WI38 (cell line): Measurements from ENCODE around the gene ADAM22.
A peak's percentile ranks its signal among the peaks of the same experiment; 100 is the strongest.

Source experiments
- H3K4me3 ChIP-seq: 2 replicates; pipeline ENCODE4 v1.5.1; 2011; ENCODE audit warnings: low read depth, mild to moderate bottlenecking, control low read depth, low read length
- CTCF ChIP-seq: IDR thresholded peaks from 2 replicates; pipeline ENCODE4 v1.5.1; 2012; ENCODE audit warnings: low read depth, mild to moderate bottlenecking, control low read depth, low read length

ADAM22 gene

GRCh38 chr7:88218429-88218745 is 284.3 kb downstream of the ADAM22 start:
- TF ChIP-seq CTCF: no peak

GRCh38 chr7:88218836-88219605 is 285.0 kb downstream of the ADAM22 start:
- TF ChIP-seq CTCF: no peak
- H3K4me3 ChIP-seq: peak overlapping the region; percentile 95

More at GRCh38 chr7:88218429-88218745, 284.3 kb downstream of the ADAM22 start:
- peak overlapping the region; percentile 95 for H3K4me3 ChIP-seq

GRCh38 chr7:88219781-88220747 is 286.0 kb downstream of the ADAM22 start, which contains the start of gene SRI:
Gene SRI (minus strand): TSS chr7:88220038. CDS start chr7:88220026, 12 bp downstream.
- peak; percentile 38 for TF ChIP-seq CTCF
- H3K4me3 ChIP-seq: peak within 1 kb of the TSS; percentile 95

- TF ChIP-seq CTCF: no peak
- H3K4me3 ChIP-seq: no peak overlapping the region
Measured at GRCh38 chr7:88223265-88223664, 289.2 kb downstream of the ADAM22 start.

- TF ChIP-seq CTCF: no peak
- no peak overlapping the region for H3K4me3 ChIP-seq
Measured at GRCh38 chr7:88224601-88225275, 290.7 kb downstream of the ADAM22 start.

GRCh38 chr7:88226201-88226600 is 292.1 kb downstream of the ADAM22 start:
- H3K4me3 ChIP-seq: no peak overlapping the region

More at GRCh38 chr7:88226201-88226600, 292.1 kb downstream of the ADAM22 start:
- TF ChIP-seq CTCF: no peak
